KMS-11 (cell line): ENCODE data around the gene RTP1.

ENCODE experiments used
- H2AFZ ChIP-seq: fragments of 200-600 bp; sonication (generic); 2 replicates; pipeline ENCODE4 v1.6.1; 2016; ENCODE audit warnings: antibody characterized with exemption, mixed run types, low read depth
- H3K27ac ChIP-seq: fragments of 200-600 bp; sonication (generic); 2 replicates; pipeline ENCODE4 v1.6.1; 2016; ENCODE audit warnings: mild to moderate bottlenecking, mixed run types
- H3K27me3 ChIP-seq: fragments of 200-600 bp; sonication (generic); 2 replicates; pipeline ENCODE4 v1.6.1; 2017; ENCODE audit warnings: mild to moderate bottlenecking, low read depth, mixed run types, moderate library complexity; ENCODE audit not compliant: insufficient read depth
- H3K36me3 ChIP-seq: fragments of 200-600 bp; sonication (generic); 2 replicates; pipeline ENCODE4 v1.6.1; 2017; ENCODE audit warnings: mild to moderate bottlenecking, mixed run types; ENCODE audit not compliant: insufficient read depth
- H3K4me1 ChIP-seq: fragments of 200-600 bp; sonication (generic); 2 replicates; pipeline ENCODE4 v1.6.1; 2016; ENCODE audit warnings: mild to moderate bottlenecking, low read depth, mixed run types; ENCODE audit not compliant: poor library complexity, severe bottlenecking
- H3K4me2 ChIP-seq: fragments of 200-600 bp; sonication (generic); 2 replicates; pipeline ENCODE4 v1.7.0; 2016; ENCODE audit warnings: mild to moderate bottlenecking, mixed run types
- H3K4me3 ChIP-seq: fragments of 200-600 bp; sonication (generic); IDR thresholded peaks from 2 replicates; pipeline ENCODE4 v1.6.1; 2017; ENCODE audit warnings: low read depth, low read length, mixed read lengths; ENCODE audit not compliant: insufficient read depth
- H3K79me2 ChIP-seq: fragments of 200-600 bp; sonication (generic); 2 replicates; pipeline ENCODE4 v1.6.1; 2016; ENCODE audit warnings: low read depth, mixed run types; ENCODE audit not compliant: insufficient read depth
- H3K9ac ChIP-seq: fragments of 200-600 bp; sonication (generic); 2 replicates; pipeline ENCODE4 v1.6.1; 2016; ENCODE audit warnings: mild to moderate bottlenecking, mixed run types
- H4K20me1 ChIP-seq: fragments of 200-600 bp; sonication (generic); 2 replicates; pipeline ENCODE4 v1.6.1; 2016; ENCODE audit warnings: mild to moderate bottlenecking, mixed run types; ENCODE audit not compliant: insufficient read depth
- TF ChIP-seq, protein P1 (sequence below): fragments of 200-600 bp; sonication (generic); conservative IDR thresholded peaks from 2 replicates; pipeline ENCODE4 v1.6.1; 2017; ENCODE audit warnings: low read depth, mild to moderate bottlenecking, antibody characterized with exemption, low read length, moderate library complexity, mixed read lengths

Gene RTP1

DNA sequence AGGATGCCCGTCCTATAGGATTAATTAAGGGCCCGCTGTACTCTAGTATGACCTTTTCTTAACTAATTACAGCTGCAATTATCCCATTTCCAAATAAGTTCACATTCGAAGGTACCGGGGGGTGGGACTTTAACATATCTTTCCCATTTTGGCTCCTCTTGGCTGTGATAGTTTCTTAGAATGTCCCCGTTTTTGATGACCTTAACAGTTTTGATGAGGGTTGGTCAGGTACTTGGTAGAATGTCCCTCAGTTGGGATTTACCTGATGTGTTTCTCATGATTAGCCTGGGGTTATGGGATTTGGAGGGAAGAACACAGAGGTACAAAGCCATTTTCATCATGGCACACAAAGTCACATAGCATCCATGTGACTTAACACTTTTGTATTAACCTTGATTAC is 18.2 kb downstream of the RTP1 start:
- no peak overlapping the region for H2AFZ ChIP-seq
- H3K36me3 ChIP-seq = no peaks in the 10 kb centered on the region
- H3K4me2 ChIP-seq = no peak overlapping the region
- no peak overlapping the region for H3K27ac ChIP-seq
- no peaks in the 10 kb centered on the region for H3K79me2 ChIP-seq
- TF ChIP-seq, protein P1, sequence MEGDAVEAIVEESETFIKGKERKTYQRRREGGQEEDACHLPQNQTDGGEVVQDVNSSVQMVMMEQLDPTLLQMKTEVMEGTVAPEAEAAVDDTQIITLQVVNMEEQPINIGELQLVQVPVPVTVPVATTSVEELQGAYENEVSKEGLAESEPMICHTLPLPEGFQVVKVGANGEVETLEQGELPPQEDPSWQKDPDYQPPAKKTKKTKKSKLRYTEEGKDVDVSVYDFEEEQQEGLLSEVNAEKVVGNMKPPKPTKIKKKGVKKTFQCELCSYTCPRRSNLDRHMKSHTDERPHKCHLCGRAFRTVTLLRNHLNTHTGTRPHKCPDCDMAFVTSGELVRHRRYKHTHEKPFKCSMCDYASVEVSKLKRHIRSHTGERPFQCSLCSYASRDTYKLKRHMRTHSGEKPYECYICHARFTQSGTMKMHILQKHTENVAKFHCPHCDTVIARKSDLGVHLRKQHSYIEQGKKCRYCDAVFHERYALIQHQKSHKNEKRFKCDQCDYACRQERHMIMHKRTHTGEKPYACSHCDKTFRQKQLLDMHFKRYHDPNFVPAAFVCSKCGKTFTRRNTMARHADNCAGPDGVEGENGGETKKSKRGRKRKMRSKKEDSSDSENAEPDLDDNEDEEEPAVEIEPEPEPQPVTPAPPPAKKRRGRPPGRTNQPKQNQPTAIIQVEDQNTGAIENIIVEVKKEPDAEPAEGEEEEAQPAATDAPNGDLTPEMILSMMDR = no peak
- H3K27me3 ChIP-seq = no peaks in the 10 kb centered on the region
- H4K20me1 ChIP-seq = no peaks in the 10 kb centered on the region
- no peaks in the 10 kb centered on the region for H3K4me1 ChIP-seq
- no peak overlapping the region for H3K9ac ChIP-seq
- H3K4me3 ChIP-seq = no peak overlapping the region

DNA sequence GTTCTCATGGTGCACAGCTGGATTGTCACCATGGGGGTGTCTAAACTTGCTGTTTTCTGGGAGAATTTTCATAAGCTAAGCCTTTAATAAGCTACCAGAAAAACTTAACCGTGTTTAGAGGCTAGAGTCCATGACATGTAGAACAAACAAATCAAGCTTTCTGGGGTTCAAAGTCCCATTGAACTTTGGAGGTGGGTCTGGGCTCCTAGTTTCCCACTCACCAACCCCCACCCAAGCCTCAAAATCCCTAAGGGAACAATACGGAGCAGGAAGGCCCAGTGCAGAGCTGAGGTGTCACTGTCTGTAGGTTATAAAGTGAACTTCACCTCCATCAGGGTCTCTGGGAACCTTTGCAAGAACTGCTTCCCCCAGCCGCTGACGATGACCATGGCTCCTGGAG is 25.5 kb downstream of the RTP1 start:
- Histone ChIP-seq H3K4me3 (no peak overlapping the region), H3K36me3 (no peaks in the 10 kb centered on the region), H3K4me1 (no peaks in the 10 kb centered on the region), H3K9ac (no peak overlapping the region), H3K4me2 (no peak overlapping the region), H2AFZ (no peak overlapping the region), H3K79me2 (no peaks in the 10 kb centered on the region), H3K27ac (no peak overlapping the region), H4K20me1 (no peaks in the 10 kb centered on the region), H3K27me3 (no peaks in the 10 kb centered on the region)
- TF ChIP-seq, protein P1 = no peak

- Histone ChIP-seq H3K27ac (no peak overlapping the region), H3K4me2 (no peak overlapping the region), H3K4me3 (no peak overlapping the region), H3K4me1 (no peaks in the 10 kb centered on the region), H2AFZ (no peak overlapping the region), H3K27me3 (no peaks in the 10 kb centered on the region), H3K9ac (no peak overlapping the region), H3K79me2 (no peaks in the 10 kb centered on the region), H4K20me1 (no peaks in the 10 kb centered on the region), H3K36me3 (no peaks in the 10 kb centered on the region)
- TF ChIP-seq, protein P1 = no peak
These were observed 26.5 kb downstream of the RTP1 start for GRCh38 chr3:187223799-187224198.

- no peak overlapping the region for H3K4me3 ChIP-seq
- no peaks in the 10 kb centered on the region for H3K79me2 ChIP-seq
- no peaks in the 10 kb centered on the region for H3K27me3 ChIP-seq
- no peak overlapping the region for H3K27ac ChIP-seq
- no peak overlapping the region for H3K9ac ChIP-seq
- TF ChIP-seq, protein P1 = no peak
- no peak overlapping the region for H3K4me2 ChIP-seq
- H3K36me3 ChIP-seq = no peaks in the 10 kb centered on the region
- H3K4me1 ChIP-seq = no peaks in the 10 kb centered on the region
- no peaks in the 10 kb centered on the region for H4K20me1 ChIP-seq
- H2AFZ ChIP-seq = no peak overlapping the region
These were observed 30.5 kb downstream of the RTP1 start for GRCh38 chr3:187227658-187228258.
